Measurements from ENCODE around the gene NGF.

GRCh38 chr1:115347282-115347681, 9.2 kb upstream of the NGF start:
- TF ChIP-seq CTCF (IDR thresholded peaks at IDR 0.05; ENCODE audit: low read length): no peak
- no peak for TF ChIP-seq EZH2 (optimal IDR thresholded peaks at IDR 0.05; ENCODE audit: low read depth, low read length)
- no peak for TF ChIP-seq EZH2phosphoT487 (IDR thresholded peaks at IDR 0.05; ENCODE audit: low read length)

All from MM.1S (cell line).